ENCODE results near the gene LRRC9. TPM values are rescaled to one million over a fixed set of nuclear protein-coding genes. Genes with fewer than 3 reads are reported as not detected.
"Not testable (repeated sequence)": the region's sequence is repeated elsewhere in the genome, so short reads cannot be mapped to it uniquely, and the experiment has no call there.

The LRRC9 gene
- total RNA-seq, 4 donors from 2014 or later = 0.16 to 0.25 TPM; not detected in 2

GRCh38 chr14:60014402-60014801 lies 94.5 kb downstream of the LRRC9 start:
- no peak for DNase-seq (ENCODE audit: low spot score)
- ATAC-seq (ENCODE audit: low FRiP score) = no peak
- TF ChIP-seq CTCF (IDR thresholded peaks at IDR 0.05) = no peak

- ATAC-seq (ENCODE audit: low FRiP score) (no peak), DNase-seq (ENCODE audit: low spot score) (no peak)
- TF ChIP-seq CTCF (IDR thresholded peaks at IDR 0.05) = no peak
These were observed 101.7 kb downstream of the LRRC9 start for GRCh38 chr14:60021619-60022018.

- TF ChIP-seq CTCF (IDR thresholded peaks at IDR 0.05) = no peak
- DNase-seq (ENCODE audit: low spot score) (no peak), ATAC-seq (ENCODE audit: low FRiP score) (no peak)
These were observed 105.6 kb downstream of the LRRC9 start for GRCh38 chr14:60025571-60025970.

- DNase-seq (ENCODE audit: low spot score) = no peak
- TF ChIP-seq CTCF (IDR thresholded peaks at IDR 0.05) = no peak
- no peak for ATAC-seq (ENCODE audit: low FRiP score)
These were observed 115.2 kb downstream of the LRRC9 start for GRCh38 chr14:60035177-60035576.

- ATAC-seq (ENCODE audit: low FRiP score) = not testable (repeated sequence)
These were observed 128.0 kb downstream of the LRRC9 start for GRCh38 chr14:60047976-60048375.

GRCh38 chr14:60051721-60052221 lies 131.8 kb downstream of the LRRC9 start:
- ATAC-seq (ENCODE audit: low FRiP score) (no peak), DNase-seq (ENCODE audit: low spot score) (no peak)
- TF ChIP-seq CTCF (IDR thresholded peaks at IDR 0.05) = no peak

More at GRCh38 chr14:60047976-60048375, 128.0 kb downstream of the LRRC9 start:
- DNase-seq (ENCODE audit: low spot score) = not testable (repeated sequence)

- ATAC-seq (ENCODE audit: low FRiP score) = no peak
- TF ChIP-seq CTCF (IDR thresholded peaks at IDR 0.05) = no peak
- DNase-seq (ENCODE audit: low spot score) = no peak
These were observed 138.1 kb downstream of the LRRC9 start for GRCh38 chr14:60058087-60058486.

- TF ChIP-seq CTCF (IDR thresholded peaks at IDR 0.05) = no peak
- ATAC-seq (ENCODE audit: low FRiP score) (no peak), DNase-seq (ENCODE audit: low spot score) (no peak)
These were observed 141.4 kb downstream of the LRRC9 start for GRCh38 chr14:60061371-60061770.
